Measurements from ENCODE around the gene AJM1. TPM values are rescaled to one million over a fixed set of nuclear protein-coding genes. Genes with fewer than 3 reads are reported as not detected.
"Not testable (repeated sequence)": the region's sequence is repeated elsewhere in the genome, so short reads cannot be mapped to it uniquely, and the experiment has no call there.

Gene AJM1
- 0.15 and 1.1 TPM in 2 replicates for total RNA-seq (2014; rRNA removed; shearing (Covaris generic))

GRCh38 chr9:136842380-136842948 lies at the start of gene AJM1:
TSS of gene AJM1 (plus strand) at chr9:136842478. CDS start at chr9:136844415, 1,937 bp downstream.
- peak; percentile 77 for DNase-seq (ENCODE audit: low read depth)

GRCh38 chr9:136793086-136793946 lies 49.0 kb upstream of the AJM1 start:
- DNase-seq (ENCODE audit: low read depth) = no peak

GRCh38 chr9:136794281-136794999 lies 47.8 kb upstream of the AJM1 start:
- no peak for DNase-seq (ENCODE audit: low read depth)

- no peak for DNase-seq (ENCODE audit: low read depth)
Observed at GRCh38 chr9:136795000-136795348, 47.3 kb upstream of the AJM1 start.

- DNase-seq (ENCODE audit: low read depth) = no peak
Observed at GRCh38 chr9:136796238-136796774, 46.0 kb upstream of the AJM1 start, which contains the start of gene CCDC183. TSS of gene CCDC183 (plus strand) at chr9:136796338. CDS start at chr9:136796398, 60 bp downstream.

DNA sequence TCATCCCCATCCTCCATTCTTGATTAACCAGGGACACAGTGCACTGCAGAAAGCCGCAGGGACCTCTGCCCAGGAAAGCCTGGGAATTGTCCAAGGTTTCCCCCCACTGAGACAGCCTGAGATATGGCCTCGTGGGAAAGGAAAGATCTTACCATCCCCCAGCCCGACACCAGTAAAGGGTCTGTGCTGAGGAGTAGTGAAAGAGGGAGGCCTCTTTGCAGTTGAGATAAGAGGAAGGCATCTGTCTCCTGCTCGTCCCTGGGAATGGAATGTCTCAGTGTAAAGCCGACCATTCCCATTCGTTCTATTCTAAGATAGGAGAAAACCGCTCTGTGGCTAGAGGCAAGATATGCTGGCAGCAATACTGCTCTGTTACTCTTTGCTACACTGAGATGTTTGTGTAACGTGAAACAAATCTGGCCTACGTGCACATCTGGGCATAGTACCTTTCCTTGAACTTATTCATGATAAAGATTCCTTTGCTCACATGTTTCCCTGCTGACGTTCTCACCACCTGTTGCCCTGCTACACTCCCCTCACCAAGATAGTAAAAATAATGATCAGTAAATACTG lies 45.4 kb upstream of the AJM1 start:
- not testable (repeated sequence) for DNase-seq (ENCODE audit: low read depth)

DNA sequence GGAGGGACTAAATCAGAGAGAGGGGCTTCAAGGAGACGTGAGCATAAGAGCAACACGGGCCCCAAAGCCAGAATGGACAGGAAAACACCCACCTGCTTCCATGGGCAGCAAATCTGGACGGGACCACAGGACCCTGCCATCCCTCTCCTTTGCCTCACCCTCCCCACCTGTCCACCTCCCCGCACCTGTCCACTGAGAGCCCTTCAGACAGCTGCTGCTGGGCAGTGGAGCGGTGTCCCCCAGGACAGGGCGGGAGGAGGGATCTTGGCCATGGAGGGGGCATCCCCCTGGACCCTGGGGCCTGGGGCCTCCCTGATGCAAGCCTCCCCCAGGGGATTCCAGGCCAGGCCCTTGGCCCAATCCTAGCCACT lies 43.6 kb upstream of the AJM1 start:
- DNase-seq (ENCODE audit: low read depth) = no peak

GRCh38 chr9:136799079-136799853 lies 43.0 kb upstream of the AJM1 start:
- no peak for DNase-seq (ENCODE audit: low read depth)

GRCh38 chr9:136799854-136800657 lies 42.2 kb upstream of the AJM1 start:
- peak; percentile 75 for DNase-seq (ENCODE audit: low read depth)

DNA sequence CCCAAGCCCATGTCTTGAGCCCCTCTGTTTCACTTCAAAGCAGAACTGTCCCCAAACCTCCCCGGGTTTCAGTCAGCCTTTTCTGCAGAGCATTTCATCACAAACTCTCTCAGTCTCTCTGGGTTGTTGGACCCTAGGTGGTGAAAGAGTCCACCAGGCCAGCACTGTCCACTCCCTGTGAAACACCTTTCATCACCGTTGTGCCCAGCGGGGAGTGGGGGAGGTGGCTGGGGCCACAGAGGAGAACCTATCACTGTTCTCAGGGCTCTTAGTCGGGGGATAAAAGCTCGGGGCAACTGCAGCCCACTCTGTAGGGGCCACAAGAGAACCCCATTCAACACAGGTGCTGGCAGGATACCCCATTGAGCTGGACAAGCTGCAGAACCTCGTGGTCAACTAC lies 40.0 kb upstream of the AJM1 start:
- DNase-seq (ENCODE audit: low read depth) = no peak

DNA sequence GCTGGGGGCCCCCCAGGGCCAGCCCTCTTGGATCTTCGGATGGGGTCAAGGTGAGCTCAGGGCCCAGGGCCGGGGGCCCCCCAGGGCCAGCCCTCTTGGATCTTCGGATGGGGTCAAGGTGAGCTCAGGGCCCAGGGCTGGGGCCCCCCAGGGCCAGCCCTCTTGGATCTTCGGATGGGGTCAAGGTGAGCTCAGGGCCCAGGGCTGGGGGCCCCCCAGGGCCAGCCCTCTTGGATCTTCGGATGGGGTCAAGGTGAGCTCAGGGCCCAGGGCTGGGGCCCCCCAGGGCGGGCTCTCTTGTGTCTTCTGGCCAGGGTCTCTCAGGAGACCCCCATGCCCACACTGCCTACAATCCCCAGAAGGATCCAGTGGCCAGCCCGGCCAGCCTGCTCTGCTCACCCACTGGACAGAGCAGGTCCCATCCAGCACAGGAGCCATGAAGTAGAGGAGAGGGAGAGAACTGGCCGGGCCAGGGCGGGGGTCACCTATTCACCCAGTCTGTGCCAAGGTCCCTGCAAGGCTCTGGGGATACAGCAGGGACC lies 39.2 kb upstream of the AJM1 start:
- DNase-seq (ENCODE audit: low read depth) = not testable (repeated sequence)

- DNase-seq (ENCODE audit: low read depth) = no peak
Observed at GRCh38 chr9:136803551-136804508, 38.4 kb upstream of the AJM1 start.

DNA sequence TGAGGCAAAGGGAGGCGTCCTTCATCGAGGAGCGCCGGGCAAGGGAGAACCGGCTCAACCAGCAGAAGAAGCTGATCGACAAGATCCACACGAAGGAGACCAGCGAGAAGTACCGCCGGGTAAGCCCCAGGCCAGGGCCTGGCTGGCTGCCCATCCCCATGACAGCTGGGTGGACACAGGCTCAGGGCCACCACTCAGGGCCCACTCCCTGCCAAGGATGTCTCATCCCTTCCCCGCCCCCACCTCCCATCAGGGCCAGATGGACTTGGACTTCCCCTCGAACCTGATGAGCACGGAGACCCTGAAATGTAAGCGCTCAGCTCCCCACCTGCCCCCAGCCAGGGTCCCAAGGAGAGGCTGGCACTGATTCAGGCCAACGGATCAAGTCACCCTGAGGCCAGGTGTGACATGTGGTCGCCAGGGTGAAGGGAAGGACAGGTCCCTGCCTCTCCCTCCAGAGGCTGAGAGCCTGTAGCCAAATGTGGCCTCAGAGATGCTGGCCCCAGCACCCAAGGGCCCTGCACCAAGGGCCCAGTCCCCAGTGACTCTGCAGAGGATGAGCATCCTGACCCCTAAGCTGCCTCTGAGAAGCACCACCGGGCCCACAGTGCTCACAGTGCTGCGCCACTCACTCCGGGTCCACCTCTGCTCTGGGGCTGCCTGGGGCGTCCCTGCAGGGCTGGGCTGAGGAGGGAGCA lies 37.6 kb upstream of the AJM1 start:
- DNase-seq (ENCODE audit: low read depth) = no peak

DNA sequence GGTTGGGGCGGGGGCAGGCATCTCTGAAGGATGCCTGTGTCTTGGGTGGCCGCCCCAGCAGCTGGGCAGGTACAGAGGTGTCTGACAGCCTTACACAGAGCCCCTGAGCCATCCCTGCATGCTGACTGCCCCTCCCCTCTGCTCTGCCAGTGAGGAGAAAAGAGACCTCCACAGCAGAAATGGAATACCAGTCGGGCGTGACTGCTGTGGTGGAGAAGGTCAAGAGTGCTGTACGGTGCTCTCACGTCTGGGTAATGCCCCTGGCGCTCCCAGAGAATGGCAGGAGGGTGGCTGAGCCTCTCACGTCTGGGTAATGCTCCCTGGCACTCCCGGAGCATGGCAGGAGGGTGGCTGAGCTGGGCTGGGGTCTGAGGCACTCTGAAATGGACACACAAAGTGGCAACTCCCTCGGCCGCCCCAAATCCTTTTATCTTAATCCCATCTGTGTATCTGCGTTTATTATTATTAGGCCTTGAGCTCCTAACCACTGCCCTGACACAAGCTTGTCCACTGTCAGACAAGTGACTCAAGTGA lies 37.0 kb upstream of the AJM1 start:
- no peak for DNase-seq (ENCODE audit: low read depth)

GRCh38 chr9:136806067-136806466 lies 36.2 kb upstream of the AJM1 start:
- no peak for DNase-seq (ENCODE audit: low read depth)

DNA sequence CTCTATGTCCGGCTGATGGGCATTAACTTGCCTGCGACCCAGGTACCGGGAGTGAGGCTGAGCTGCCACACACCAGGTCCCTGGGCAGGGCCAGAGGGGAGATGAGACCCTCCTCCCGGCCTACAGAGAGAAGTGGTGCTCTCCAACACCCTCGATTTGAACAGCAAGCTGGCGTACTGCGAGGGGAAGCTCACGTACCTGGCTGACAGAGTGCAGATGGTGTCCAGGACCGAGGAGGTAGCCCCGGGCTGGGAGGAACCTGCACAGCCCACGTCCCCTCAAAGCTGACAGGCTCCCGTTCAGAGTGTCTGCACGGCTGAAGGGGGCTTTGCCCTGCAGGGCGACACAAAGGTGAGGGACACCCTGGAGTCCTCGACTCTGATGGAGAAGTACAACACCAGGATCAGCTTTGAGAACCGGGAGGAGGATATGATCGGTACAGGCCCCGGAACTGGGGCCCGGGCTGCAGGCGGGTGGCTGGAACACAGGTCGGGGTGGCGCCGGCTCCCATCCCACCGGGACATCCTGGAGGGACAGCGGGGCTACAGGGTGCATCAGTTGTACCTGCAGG lies 35.6 kb upstream of the AJM1 start:
- DNase-seq (ENCODE audit: low read depth) = no peak

- DNase-seq (ENCODE audit: low read depth) = peak; percentile 70
Observed at GRCh38 chr9:136807281-136808074, 34.8 kb upstream of the AJM1 start, which contains the start of gene RABL6. TSS of gene RABL6 (plus strand) at chr9:136807948. CDS start at chr9:136808197, 249 bp downstream.

All from M059J (cell line).